HL-60 (cell line): ENCODE measurements around the gene ANKK1.

ENCODE experiments used
- DNase-seq, 2 experiments: peaks; one replicate each; pipeline ENCODE4 v3.0.0-alpha.2; 2010 to 2020; ENCODE audit warnings: low read depth in 1 of 2, low spot score in 1 of 2
- H3K27ac ChIP-seq: fragments of 250-450 bp; sonication (Bioruptor Pico); replicated peaks from 2 replicates; pipeline ENCODE4 v1.5.1; 2020; ENCODE audit warnings: mild to moderate bottlenecking, moderate library complexity
- H3K27me3 ChIP-seq: fragments of 250-450 bp; sonication (Bioruptor Pico); 2 replicates; pipeline ENCODE4 v1.5.1; 2021; ENCODE audit warnings: mild to moderate bottlenecking, moderate library complexity; ENCODE audit not compliant: insufficient read depth, poor library complexity, severe bottlenecking
- H3K4me3 ChIP-seq: replicated peaks from 2 replicates; pipeline ENCODE4 v1.5.1; 2011; ENCODE audit warnings: mild to moderate bottlenecking, control low read depth, low read length; ENCODE audit not compliant: insufficient read depth
- GABPA ChIP-seq: IDR thresholded peaks from 2 replicates; pipeline ENCODE4 v1.6.1; 2012; ENCODE audit warnings: low read depth
- POLR2AphosphoS5 ChIP-seq: IDR thresholded peaks from 2 replicates; pipeline ENCODE4 v1.6.1; 2012; ENCODE audit warnings: low read depth
- SPI1 ChIP-seq: IDR thresholded peaks from 2 replicates; pipeline ENCODE4 v1.6.1; 2012; ENCODE audit warnings: low read depth, mild to moderate bottlenecking, borderline replicate concordance
- TF ChIP-seq, protein P1 (sequence below): IDR thresholded peaks from 2 replicates; pipeline ENCODE4 v1.6.1; 2012; ENCODE audit warnings: low read depth; ENCODE audit not compliant: insufficient replicate concordance
- TF ChIP-seq, protein P2 (sequence below): IDR thresholded peaks from one replicate; pipeline ENCODE4 v1.5.1; 2011; ENCODE audit warnings: low read length, control low read depth, inconsistent platforms; ENCODE audit not compliant: insufficient read depth

ANKK1 gene

GRCh38 chr11:113385749-113386148 is 1.8 kb upstream of the ANKK1 start:
- TF ChIP-seq POLR2AphosphoS5 (no peak), SPI1 (no peak), GABPA (no peak)
- TF ChIP-seq, protein P1, sequence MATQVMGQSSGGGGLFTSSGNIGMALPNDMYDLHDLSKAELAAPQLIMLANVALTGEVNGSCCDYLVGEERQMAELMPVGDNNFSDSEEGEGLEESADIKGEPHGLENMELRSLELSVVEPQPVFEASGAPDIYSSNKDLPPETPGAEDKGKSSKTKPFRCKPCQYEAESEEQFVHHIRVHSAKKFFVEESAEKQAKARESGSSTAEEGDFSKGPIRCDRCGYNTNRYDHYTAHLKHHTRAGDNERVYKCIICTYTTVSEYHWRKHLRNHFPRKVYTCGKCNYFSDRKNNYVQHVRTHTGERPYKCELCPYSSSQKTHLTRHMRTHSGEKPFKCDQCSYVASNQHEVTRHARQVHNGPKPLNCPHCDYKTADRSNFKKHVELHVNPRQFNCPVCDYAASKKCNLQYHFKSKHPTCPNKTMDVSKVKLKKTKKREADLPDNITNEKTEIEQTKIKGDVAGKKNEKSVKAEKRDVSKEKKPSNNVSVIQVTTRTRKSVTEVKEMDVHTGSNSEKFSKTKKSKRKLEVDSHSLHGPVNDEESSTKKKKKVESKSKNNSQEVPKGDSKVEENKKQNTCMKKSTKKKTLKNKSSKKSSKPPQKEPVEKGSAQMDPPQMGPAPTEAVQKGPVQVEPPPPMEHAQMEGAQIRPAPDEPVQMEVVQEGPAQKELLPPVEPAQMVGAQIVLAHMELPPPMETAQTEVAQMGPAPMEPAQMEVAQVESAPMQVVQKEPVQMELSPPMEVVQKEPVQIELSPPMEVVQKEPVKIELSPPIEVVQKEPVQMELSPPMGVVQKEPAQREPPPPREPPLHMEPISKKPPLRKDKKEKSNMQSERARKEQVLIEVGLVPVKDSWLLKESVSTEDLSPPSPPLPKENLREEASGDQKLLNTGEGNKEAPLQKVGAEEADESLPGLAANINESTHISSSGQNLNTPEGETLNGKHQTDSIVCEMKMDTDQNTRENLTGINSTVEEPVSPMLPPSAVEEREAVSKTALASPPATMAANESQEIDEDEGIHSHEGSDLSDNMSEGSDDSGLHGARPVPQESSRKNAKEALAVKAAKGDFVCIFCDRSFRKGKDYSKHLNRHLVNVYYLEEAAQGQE: no peak
- TF ChIP-seq, protein P2, sequence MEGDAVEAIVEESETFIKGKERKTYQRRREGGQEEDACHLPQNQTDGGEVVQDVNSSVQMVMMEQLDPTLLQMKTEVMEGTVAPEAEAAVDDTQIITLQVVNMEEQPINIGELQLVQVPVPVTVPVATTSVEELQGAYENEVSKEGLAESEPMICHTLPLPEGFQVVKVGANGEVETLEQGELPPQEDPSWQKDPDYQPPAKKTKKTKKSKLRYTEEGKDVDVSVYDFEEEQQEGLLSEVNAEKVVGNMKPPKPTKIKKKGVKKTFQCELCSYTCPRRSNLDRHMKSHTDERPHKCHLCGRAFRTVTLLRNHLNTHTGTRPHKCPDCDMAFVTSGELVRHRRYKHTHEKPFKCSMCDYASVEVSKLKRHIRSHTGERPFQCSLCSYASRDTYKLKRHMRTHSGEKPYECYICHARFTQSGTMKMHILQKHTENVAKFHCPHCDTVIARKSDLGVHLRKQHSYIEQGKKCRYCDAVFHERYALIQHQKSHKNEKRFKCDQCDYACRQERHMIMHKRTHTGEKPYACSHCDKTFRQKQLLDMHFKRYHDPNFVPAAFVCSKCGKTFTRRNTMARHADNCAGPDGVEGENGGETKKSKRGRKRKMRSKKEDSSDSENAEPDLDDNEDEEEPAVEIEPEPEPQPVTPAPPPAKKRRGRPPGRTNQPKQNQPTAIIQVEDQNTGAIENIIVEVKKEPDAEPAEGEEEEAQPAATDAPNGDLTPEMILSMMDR: no peak
- Histone ChIP-seq H3K27me3 (peaks cover 19% of the 10 kb centered on the region), H3K4me3 (no peak overlapping the region), H3K27ac (no peak overlapping the region)
- no peak for DNase-seq

- H3K27me3 ChIP-seq: peaks cover 19% of the 10 kb centered on the region
- no peak for DNase-seq
- H3K4me3 ChIP-seq: no peak overlapping the region
- no peak for TF ChIP-seq POLR2AphosphoS5
- H3K27ac ChIP-seq: no peak overlapping the region
These were observed 713 bp upstream of the ANKK1 start for GRCh38 chr11:113386866-113387265.

DNA sequence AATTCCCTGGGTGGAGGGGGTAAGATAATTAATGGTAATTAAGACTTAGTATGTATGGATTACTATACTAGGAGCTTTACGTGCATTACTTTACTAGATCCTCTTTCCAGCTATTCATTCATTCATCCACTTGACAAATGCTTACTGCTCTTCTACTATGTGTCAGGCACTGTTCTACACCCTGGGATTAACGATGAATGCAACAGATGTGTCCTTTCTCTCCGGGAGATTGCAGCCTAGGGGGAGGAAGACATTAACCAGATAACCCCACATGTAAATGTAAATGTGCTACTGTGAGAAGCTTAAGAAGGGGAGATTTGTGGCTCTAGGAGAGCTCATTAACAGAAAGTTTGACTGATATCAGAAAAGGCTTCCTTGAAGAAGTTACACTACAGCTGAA is 1.7 kb downstream of the ANKK1 start:
- TF ChIP-seq, protein P2: no peak
- TF ChIP-seq, protein P1: no peak
- TF ChIP-seq SPI1 (no peak), POLR2AphosphoS5 (no peak), GABPA (no peak)
- Histone ChIP-seq H3K27ac (no peak overlapping the region), H3K27me3 (peaks cover 19% of the 10 kb centered on the region), H3K4me3 (no peak overlapping the region)
- DNase-seq: no peak

DNA sequence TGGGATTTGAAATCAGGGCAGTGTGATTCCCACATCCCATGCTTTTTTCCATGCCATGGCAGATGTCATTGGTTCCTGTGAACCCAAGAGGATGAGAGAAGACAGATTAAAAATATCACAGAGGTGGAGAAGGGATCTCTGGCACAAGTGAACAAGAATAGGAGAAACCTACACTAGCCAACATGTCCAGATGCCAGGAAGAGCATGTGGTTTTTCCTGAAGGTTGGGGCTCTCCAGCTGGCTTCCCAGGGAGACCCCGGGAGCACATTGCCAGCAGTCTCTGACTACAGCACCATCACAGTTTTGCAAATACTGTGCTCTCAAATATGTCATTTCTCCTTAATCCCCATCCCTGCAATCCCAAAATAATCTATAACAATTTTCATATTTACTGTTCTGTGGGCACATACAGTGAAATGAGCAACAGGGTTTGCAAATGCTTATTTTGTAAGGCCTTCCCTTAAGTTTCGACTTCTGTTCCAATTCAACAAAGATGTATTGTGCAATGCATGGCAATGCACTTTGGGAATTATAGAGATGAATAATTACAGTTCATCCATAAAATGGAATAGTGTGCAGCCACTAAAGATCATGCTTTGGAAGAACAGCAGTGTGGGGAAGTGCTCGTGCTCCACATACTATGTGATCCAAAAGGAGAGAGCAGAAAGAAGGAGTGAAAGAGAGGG is 4.8 kb downstream of the ANKK1 start:
- DNase-seq: no peak

More for the DNA sequence above, 4.8 kb downstream of the ANKK1 start:
- Histone ChIP-seq H3K4me3 (no peak overlapping the region), H3K27ac (no peak overlapping the region), H3K27me3 (peaks cover 14% of the 10 kb centered on the region)
- TF ChIP-seq, protein P1: no peak
- TF ChIP-seq POLR2AphosphoS5 (no peak), SPI1 (no peak), GABPA (no peak)
- TF ChIP-seq, protein P2: no peak
